HepG2 (cell line): ENCODE results near the gene EFCAB11. TPM values are rescaled to one million over a fixed set of nuclear protein-coding genes. Genes with fewer than 3 reads are reported as not detected.

ENCODE experiments used
- ATAC-seq: fragments of 200-7000 bp; cut with Tn5 transposase; 3 replicates; pipeline ENCODE4 v1.9.1; 2020; ENCODE audit warnings: mild to moderate bottlenecking, moderate library complexity
- BruUV-seq: library from RNA; stranded (reverse); fragments of 400-500 nt; replicated peaks from 2 replicates; lab custom pipeline; 2021; lab: Mats Ljungman, UMichigan
- CTCF ChIA-PET: fragments of 300-600 bp; formaldehyde crosslinking; extraction: SDS; loops from one replicate; lab custom pipeline; 2021; ENCODE audit warnings: low total read pairs, inconsistent platforms, low intra/inter-chr PET ratio; lab: Yijun Ruan, JAX
- POLR2A ChIA-PET: fragments of 350-600 bp; sonication (Branson Sonifier 250); formaldehyde crosslinking; loops from one replicate; lab custom pipeline; 2020; ENCODE audit warnings: antibody characterized with exemption, inconsistent platforms; lab: Yijun Ruan, JAX
- DNase-seq: peaks from one replicate; pipeline ENCODE4 v3.0.0-alpha.2; 2015; ENCODE audit warnings: low spot score
- FAIRE-seq: peaks from 3 replicates; lab custom pipeline; 2011; peaks lifted over from hg19 to GRCh38; lab: Jason Lieb, UNC
- H2AFZ ChIP-seq: one replicate; pipeline ENCODE4 v1.6.1; 2011; ENCODE audit warnings: low read length, inconsistent platforms
- H3K27ac ChIP-seq: fragments of 300-600 bp; 3 replicates; pipeline ENCODE4 v1.8.0; 2011; ENCODE audit warnings: mixed run types, mild to moderate bottlenecking, mixed read lengths, low read length, inconsistent platforms; ENCODE audit not compliant: insufficient read depth; ENCODE audit errors: extremely low read length
- H3K27me3 ChIP-seq, 2 experiments: fragments of 200-600 bp in 1 of 2; 2 replicates in 1 of 2; 3 replicates in 1 of 2; pipeline versions ENCODE4 v1.6.0 to v1.8.0; 2011; ENCODE audit warnings: low read length in 2 of 2, mild to moderate bottlenecking in 2 of 2, moderate library complexity in 2 of 2, inconsistent platforms in 1 of 2; ENCODE audit not compliant: insufficient read depth in 2 of 2, control insufficient read depth in 1 of 2
- H3K36me3 ChIP-seq, 2 experiments: fragments of 200-600 bp in 1 of 2; replicated peaks in 1 of 2; 2 replicates in 1 of 2; 3 replicates in 1 of 2; pipeline versions ENCODE4 v1.5.1 to v1.8.0; 2011; ENCODE audit warnings: low read length in 2 of 2, inconsistent platforms in 1 of 2; ENCODE audit not compliant: insufficient read depth in 2 of 2, control insufficient read depth in 1 of 2
- H3K4me1 ChIP-seq: 2 replicates; pipeline ENCODE4 v1.5.1; 2012; ENCODE audit warnings: low read length, inconsistent platforms; ENCODE audit not compliant: insufficient read depth
- H3K4me2 ChIP-seq: 2 replicates; pipeline ENCODE4 v1.6.0; 2011; ENCODE audit warnings: low read depth, low read length, inconsistent platforms
- H3K4me3 ChIP-seq, 3 experiments: fragments of 200-600 bp in 1 of 3; sonication (generic), shearing (Covaris generic) in 1 of 3; replicated peaks in 1 of 3; 2 replicates each; pipeline ENCODE4 v1.5.1; 2011 to 2016; ENCODE audit warnings: low read length in 3 of 3, inconsistent platforms in 2 of 3, low read depth in 2 of 3, mild to moderate bottlenecking in 2 of 3, control low read depth in 1 of 3, mixed read lengths in 1 of 3; ENCODE audit not compliant: insufficient read depth in 1 of 3
- H3K79me2 ChIP-seq: one replicate; pipeline ENCODE4 v1.6.1; 2011; ENCODE audit warnings: low read length, inconsistent platforms; ENCODE audit not compliant: insufficient read depth
- H3K9ac ChIP-seq: 2 replicates; pipeline ENCODE4 v1.6.0; 2011; ENCODE audit warnings: mild to moderate bottlenecking, low read depth, low read length, inconsistent platforms; ENCODE audit not compliant: insufficient read depth
- H3K9me3 ChIP-seq: 2 replicates; pipeline ENCODE4 v1.5.1; 2012; ENCODE audit warnings: mild to moderate bottlenecking, low read length
- H4K20me1 ChIP-seq: 2 replicates; pipeline ENCODE4 v1.6.0; 2011; ENCODE audit warnings: inconsistent platforms, mild to moderate bottlenecking, low read length, moderate library complexity; ENCODE audit not compliant: insufficient read depth
- CBX1 ChIP-seq: IDR thresholded peaks from one replicate; pipeline ENCODE4 v1.6.1; 2016; ENCODE audit warnings: antibody characterized with exemption, low read depth
- CCAR2 ChIP-seq: fragments of 200-400 bp; formaldehyde crosslinking; optimal IDR thresholded peaks from 2 replicates; pipeline ENCODE3; 2018; ENCODE audit warnings: low read depth, mild to moderate bottlenecking, low read length, moderate library complexity
- E2F5 ChIP-seq: sonication (generic); formaldehyde crosslinking; conservative IDR thresholded peaks from 2 replicates; pipeline ENCODE4 v1.4.0; 2020; ENCODE audit warnings: missing genetic modification reagents
- ELF1 ChIP-seq: sonication (generic); formaldehyde crosslinking; IDR thresholded peaks from 2 replicates; pipeline ENCODE4 v1.4.0; 2020; ENCODE audit warnings: missing genetic modification reagents
- HOXA7 ChIP-seq: sonication (generic); formaldehyde crosslinking; IDR thresholded peaks from 2 replicates; pipeline ENCODE4 v1.8.1; 2022; ENCODE audit warnings: mild to moderate bottlenecking, missing genetic modification reagents, moderate library complexity
- MYC ChIP-seq: sonication (generic); formaldehyde crosslinking; IDR thresholded peaks from 2 replicates; pipeline ENCODE4 v1.9.0; 2021; ENCODE audit warnings: missing genetic modification reagents, borderline replicate concordance
- PBX3 ChIP-seq: sonication (generic); formaldehyde crosslinking; IDR thresholded peaks from 2 replicates; pipeline ENCODE4 v1.8.1; 2023; ENCODE audit warnings: missing genetic modification reagents, inconsistent platforms, borderline replicate concordance
- RBAK ChIP-seq: sonication (generic); formaldehyde crosslinking; IDR thresholded peaks from 2 replicates; pipeline ENCODE4 v1.5.1; 2020; ENCODE audit warnings: mild to moderate bottlenecking, missing genetic modification reagents
- SNAI1 ChIP-seq: sonication (generic); formaldehyde crosslinking; IDR thresholded peaks from 2 replicates; pipeline ENCODE4 v1.5.0; 2020; ENCODE audit warnings: mild to moderate bottlenecking, missing genetic modification reagents, borderline replicate concordance
- YEATS4 ChIP-seq: sonication (generic); formaldehyde crosslinking; IDR thresholded peaks from 2 replicates; pipeline ENCODE4 v1.4.0; 2020; ENCODE audit warnings: missing genetic modification reagents, borderline replicate concordance
- ZFY ChIP-seq: sonication (generic); formaldehyde crosslinking; IDR thresholded peaks from 2 replicates; pipeline ENCODE4 v1.4.0; 2020; ENCODE audit warnings: missing genetic modification reagents
- ZNF264 ChIP-seq: sonication (generic); formaldehyde crosslinking; IDR thresholded peaks from 2 replicates; pipeline ENCODE4 v1.4.0; 2020; ENCODE audit warnings: missing genetic modification reagents
- ZNF616 ChIP-seq: sonication (generic); formaldehyde crosslinking; IDR thresholded peaks from 2 replicates; pipeline ENCODE4 v1.5.0; 2020; ENCODE audit warnings: low read depth, mild to moderate bottlenecking, missing genetic modification reagents
- WGBS: methylation state at CpG from one replicate; pipeline ENCODE4 v1.1.6; 2017; ENCODE audit warnings: low lambda C conversion rate; 5-methylcytosine and 5-hydroxymethylcytosine counted together
- in situ Hi-C: cut with HindIII; loops from 2 replicates; pipeline ENCODE4 v1.10.0; 2017; ENCODE audit warnings: low pct_unique_long_range_greater_than_20kb; ENCODE audit not compliant: extremely low pct_ligation_motif_present
- intact Hi-C: fragments of 100-400 bp; cut with micrococcal nuclease; formaldehyde crosslinking; loops from one replicate; pipeline ENCODE4 v1.10.0; 2022; ENCODE audit not compliant: unreplicated experiment
- polyA plus RNA-seq, 8 experiments: library from polyadenylated mRNA; depleted of rRNA in 3 of 8; stranded (reverse) in 7 of 8; unstranded in 1 of 8; fragments of >200 nt; fragmentation: Illumina TruSeq in 4 of 8; extraction: Trizol in 4 of 8; gene quantifications; 2 replicates each; pipeline versions ENCODE4 v1.2.1 to v1.2.3, GENCODE V29; 2011 to 2016; ENCODE audit warnings: low read depth in 4 of 8, missing spikeins in 1 of 8, mixed read lengths in 1 of 8; ENCODE audit not compliant: insufficient read depth in 1 of 8
- total RNA-seq, 5 experiments: library from RNA; depleted of rRNA; stranded (reverse); fragments of >200 nt; fragmentation: Illumina TruSeq; extraction: Trizol; gene quantifications; 2 replicates each; pipeline ENCODE4 v1.2.3, GENCODE V29; 2016; ENCODE audit warnings: low read depth in 1 of 5

EFCAB11 gene
- total and polyA plus RNA-seq, 2 of the 13 experiments (the other 11 are each of a cell fraction or from before 2014, with no cell fraction given) = 8.2 to 31.5 TPM

GRCh38 chr14:90000935-90001334, 46.4 kb upstream of the EFCAB11 start:
- Histone ChIP-seq H3K27ac (no peak overlapping the region), H3K4me1 (no peaks in the 10 kb centered on the region), H3K27me3 (no peaks in the 10 kb centered on the region), H3K4me2 (no peak overlapping the region), H3K36me3 (peaks cover 10 to 31% of the 10 kb centered on the region in 2 experiments), H2AFZ (no peak overlapping the region), H3K9me3 (no peaks in the 10 kb centered on the region), H4K20me1 (no peaks in the 10 kb centered on the region), H3K4me3 (no peak overlapping the region), H3K79me2 (no peaks in the 10 kb centered on the region), H3K9ac (no peak overlapping the region)
- POLR2A ChIA-PET = no interaction called here
- 97% methylated on average over 2 of the region's 2 CpGs for WGBS
- BruUV-seq = no TSS peak
- in situ Hi-C loops = no loop called here
- intact Hi-C loops = no loop called here
- ATAC-seq (no peak), DNase-seq (no peak), FAIRE-seq (no peak)
- TF ChIP-seq ZNF264 (CRISPR knock-in tag) (no peak), CCAR2 (no peak), ZFY (CRISPR knock-in tag) (no peak), YEATS4 (no peak), SNAI1 (CRISPR knock-in tag) (no peak), PBX3 (CRISPR knock-in tag) (no peak), ELF1 (CRISPR knock-in tag) (no peak), ZNF616 (CRISPR knock-in tag) (no peak), HOXA7 (CRISPR knock-in tag) (no peak), RBAK (CRISPR knock-in tag) (no peak), CBX1 (no peak), MYC (CRISPR knock-in tag) (no peak), E2F5 (CRISPR knock-in tag) (no peak)
- CTCF ChIA-PET = no interaction called here
